Esophagus muscularis mucosa (tissue), 4 donors: ENCODE results near the gene CCDC116. TPM values are rescaled to one million over a fixed set of nuclear protein-coding genes. Genes with fewer than 3 reads are reported as not detected.

Source experiments
- DNase-seq: peaks from one replicate; pipeline ENCODE4 v3.0.0-alpha.2; 2017; ENCODE audit errors: extremely low spot score
- H3K27ac ChIP-seq, 4 donors: fragments of 200-600 bp; sonication (generic); replicated peaks in 1 of 4; 1 replicate in 3 of 4; 2 replicates in 1 of 4; pipeline ENCODE4 v1.5.1; 2016 to 2019; ENCODE audit warnings: mild to moderate bottlenecking in 1 of 4
- H3K27me3 ChIP-seq, 4 donors: fragments of 200-600 bp; sonication (generic); one replicate each; pipeline versions ENCODE4 v1.5.1 to v1.6.0; 2016 to 2019
- H3K36me3 ChIP-seq, 4 donors: fragments of 200-600 bp; sonication (generic); one replicate each; pipeline ENCODE4 v1.5.1; 2016 to 2019
- H3K4me1 ChIP-seq, 4 donors: fragments of 200-600 bp; sonication (generic); one replicate each; pipeline ENCODE4 v1.5.1; 2016 to 2019
- H3K4me3 ChIP-seq, 4 donors: fragments of 200-600 bp; sonication (generic); 1 replicate in 2 of 4; 2 replicates in 2 of 4; pipeline ENCODE4 v1.5.1; 2016 to 2019; ENCODE audit warnings: mild to moderate bottlenecking in 4 of 4, moderate library complexity in 1 of 4
- H3K9me3 ChIP-seq, 4 donors: fragments of 200-600 bp; sonication (generic); 1 replicate in 3 of 4; 2 replicates in 1 of 4; pipeline ENCODE4 v1.5.1; 2016 to 2019
- EP300 ChIP-seq: sonication (generic); formaldehyde crosslinking; IDR thresholded peaks from one replicate; pipeline ENCODE4 v1.6.1; 2017; ENCODE audit warnings: antibody characterized with exemption
- POLR2A ChIP-seq: fragments of 450-650 bp; IDR thresholded peaks from one replicate; pipeline ENCODE4 v1.6.1; 2017; ENCODE audit warnings: antibody characterized with exemption, moderate library complexity, mild to moderate bottlenecking, low read depth
- POLR2AphosphoS5 ChIP-seq, 2 donors: sonication (generic); formaldehyde crosslinking; IDR thresholded peaks; one replicate each; pipeline ENCODE4 v1.6.1; 2017; ENCODE audit warnings: antibody characterized with exemption in 2 of 2
- WGBS: methylation state at CpG from one replicate; pipeline ENCODE4 v1.1.5; 2018; 5-methylcytosine and 5-hydroxymethylcytosine counted together
- intact Hi-C: fragments of 100-400 bp; cut with DNase I; formaldehyde crosslinking; loops from one replicate; pipeline ENCODE4 v1.15.1; 2023
- total RNA-seq, 4 donors: library from RNA; depleted of rRNA; stranded (reverse); fragments of >200 nt; gene quantifications; one replicate each; pipeline versions ENCODE4 v1.1.0 to v1.2.1, GENCODE V29; 2016
- TF ChIP-seq, protein P1 (sequence below), 3 experiments: fragments of 200-600 bp in 2 of 3; fragments of 450-650 bp in 1 of 3; sonication (generic) in 2 of 3; IDR thresholded peaks; one replicate each; pipeline ENCODE4 v1.5.1; 2017 to 2019; ENCODE audit warnings: antibody characterized with exemption in 3 of 3, mild to moderate bottlenecking in 2 of 3, moderate library complexity in 1 of 3

Gene CCDC116
- total RNA-seq, 4 donors from 2014 or later, result 0.26 to 0.99 (median 0.55) TPM

GRCh38 chr22:21665047-21665851 lies 32.7 kb downstream of the CCDC116 start:
- TF ChIP-seq POLR2AphosphoS5 (IDR thresholded peaks at IDR 0.05) (no peak), EP300 (no peak), POLR2A (no peak)
- TF ChIP-seq, protein P1, sequence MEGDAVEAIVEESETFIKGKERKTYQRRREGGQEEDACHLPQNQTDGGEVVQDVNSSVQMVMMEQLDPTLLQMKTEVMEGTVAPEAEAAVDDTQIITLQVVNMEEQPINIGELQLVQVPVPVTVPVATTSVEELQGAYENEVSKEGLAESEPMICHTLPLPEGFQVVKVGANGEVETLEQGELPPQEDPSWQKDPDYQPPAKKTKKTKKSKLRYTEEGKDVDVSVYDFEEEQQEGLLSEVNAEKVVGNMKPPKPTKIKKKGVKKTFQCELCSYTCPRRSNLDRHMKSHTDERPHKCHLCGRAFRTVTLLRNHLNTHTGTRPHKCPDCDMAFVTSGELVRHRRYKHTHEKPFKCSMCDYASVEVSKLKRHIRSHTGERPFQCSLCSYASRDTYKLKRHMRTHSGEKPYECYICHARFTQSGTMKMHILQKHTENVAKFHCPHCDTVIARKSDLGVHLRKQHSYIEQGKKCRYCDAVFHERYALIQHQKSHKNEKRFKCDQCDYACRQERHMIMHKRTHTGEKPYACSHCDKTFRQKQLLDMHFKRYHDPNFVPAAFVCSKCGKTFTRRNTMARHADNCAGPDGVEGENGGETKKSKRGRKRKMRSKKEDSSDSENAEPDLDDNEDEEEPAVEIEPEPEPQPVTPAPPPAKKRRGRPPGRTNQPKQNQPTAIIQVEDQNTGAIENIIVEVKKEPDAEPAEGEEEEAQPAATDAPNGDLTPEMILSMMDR (IDR thresholded peaks at IDR 0.05), result no peak
- DNase-seq, result no peak
- intact Hi-C loops, result no loop called here
- Histone ChIP-seq H3K27me3 (peaks cover 0 to 11% (median 0%) of the 10 kb centered on the region in 4 donors), H3K27ac (peak overlapping the region; percentile 87 to 92 (median 91)), H3K36me3 (peaks cover 4 to 13% (median 8%) of the 10 kb centered on the region in 4 donors), H3K4me3 (peak overlapping the region; percentile 73 to 85 (median 80)), H3K4me1 (peaks cover 8 to 22% (median 18%) of the 10 kb centered on the region in 4 donors), H3K9me3 (no peaks in the 10 kb centered on the region)
- WGBS, result 78% methylated on average over 25 of the region's 26 CpGs

GRCh38 chr22:21666786-21667185 lies 34.2 kb downstream of the CCDC116 start:
- peak overlapping the region; percentile 73 to 85 (median 80) for H3K4me3 ChIP-seq
- WGBS, result 39% methylated on average over 16 of the region's 16 CpGs
- H3K27ac ChIP-seq, result peak overlapping the region; percentile 87 to 92 (median 91)
- DNase-seq, result no peak
- no peaks in the 10 kb centered on the region for H3K9me3 ChIP-seq
- TF ChIP-seq POLR2AphosphoS5 (IDR thresholded peaks at IDR 0.05) (no peak), POLR2A (no peak), EP300 (no peak)
- TF ChIP-seq, protein P1 (IDR thresholded peaks at IDR 0.05), result no peak
- H3K4me1 ChIP-seq, result peaks cover 8 to 22% (median 18%) of the 10 kb centered on the region in 4 donors
- H3K27me3 ChIP-seq, result no peaks in the 10 kb centered on the region
- intact Hi-C loops, result no loop called here
- H3K36me3 ChIP-seq, result peaks cover 19 to 28% (median 21%) of the 10 kb centered on the region in 4 donors

- TF ChIP-seq EP300 (no peak), POLR2AphosphoS5 (IDR thresholded peaks at IDR 0.05) (no peak), POLR2A (no peak)
- TF ChIP-seq, protein P1 (IDR thresholded peaks at IDR 0.05), result no peak
- H3K4me3 ChIP-seq, result no peak overlapping the region
- DNase-seq, result no peak
- H3K27me3 ChIP-seq, result no peaks in the 10 kb centered on the region
- no peaks in the 10 kb centered on the region for H3K9me3 ChIP-seq
- peaks cover 31 to 50% (median 43%) of the 10 kb centered on the region in 4 donors for H3K36me3 ChIP-seq
- no peak overlapping the region for H3K27ac ChIP-seq
- intact Hi-C loops, result no loop called here
- H3K4me1 ChIP-seq, result peaks cover 8 to 22% (median 18%) of the 10 kb centered on the region in 4 donors
- WGBS, result 87% methylated on average over 9 of the region's 9 CpGs
These were observed 36.5 kb downstream of the CCDC116 start for GRCh38 chr22:21669026-21669425.

DNA sequence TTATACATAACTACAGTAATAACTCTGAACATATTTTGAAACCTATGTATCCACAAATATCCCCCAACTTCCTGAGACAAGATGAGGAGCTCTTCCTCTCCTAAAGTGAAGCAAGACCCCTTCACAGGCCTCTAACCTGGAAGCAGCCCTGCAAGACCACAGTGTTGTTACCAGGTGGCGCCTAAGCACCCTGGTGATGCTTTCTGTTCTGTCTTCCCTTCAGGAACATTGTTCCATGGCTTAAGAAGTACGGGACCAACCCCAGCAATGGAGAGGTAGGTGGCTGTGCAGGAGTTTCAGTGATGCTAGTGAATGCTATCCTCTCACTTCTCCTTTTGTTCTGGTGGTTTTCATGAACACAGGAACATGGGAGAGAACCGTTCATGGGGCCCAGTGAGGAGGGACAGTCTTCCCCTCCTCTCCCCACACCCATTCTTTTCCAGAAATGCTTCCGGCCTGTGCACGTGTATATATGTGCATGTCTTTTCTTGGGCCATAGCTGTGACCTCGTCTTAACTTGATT lies 39.6 kb downstream of the CCDC116 start:
- DNase-seq, result no peak
- no peaks in the 10 kb centered on the region for H3K9me3 ChIP-seq
- no peak overlapping the region for H3K4me3 ChIP-seq
- peaks cover 46 to 79% (median 66%) of the 10 kb centered on the region in 4 donors for H3K36me3 ChIP-seq
- no peak overlapping the region for H3K27ac ChIP-seq
- intact Hi-C loops, result no loop called here
- TF ChIP-seq, protein P1 (IDR thresholded peaks at IDR 0.05), result no peak
- TF ChIP-seq POLR2A (no peak), EP300 (no peak), POLR2AphosphoS5 (IDR thresholded peaks at IDR 0.05) (no peak)
- H3K27me3 ChIP-seq, result no peaks in the 10 kb centered on the region
- H3K4me1 ChIP-seq, result peaks cover under 1 to 9% (median 5%) of the 10 kb centered on the region in 4 donors
- 78% methylated on average over 6 of the region's 6 CpGs for WGBS
